CD4-positive, alpha-beta T cell treated with Interleukin-1 beta for 1 hour (primary cell): Measurements from ENCODE around the gene CCL22.
"Not testable (repeated sequence)": the region's sequence is repeated elsewhere in the genome, so short reads cannot be mapped to it uniquely, and the experiment has no call there.

Experiments
- DNase-seq, 2 donors: peaks; one replicate each; pipeline ENCODE4 v3.0.0-alpha.2; 2020 to 2022

Gene CCL22

GRCh38 chr16:57358527-57359095, at the start of gene CCL22:
Gene CCL22 (plus strand): TSS chr16:57358783. CDS start chr16:57358817, 34 bp downstream.
- peak in 1 of 2 donors; percentile 28 for DNase-seq

GRCh38 chr16:57310801-57311200, 47.8 kb upstream of the CCL22 start:
- no peak for DNase-seq

GRCh38 chr16:57313509-57313908, 45.1 kb upstream of the CCL22 start:
- no peak for DNase-seq

GRCh38 chr16:57314161-57314785, 44.3 kb upstream of the CCL22 start:
- DNase-seq = no peak

GRCh38 chr16:57315416-57315815, 43.2 kb upstream of the CCL22 start:
- no peak for DNase-seq

GRCh38 chr16:57316390-57317017, 42.1 kb upstream of the CCL22 start:
- no peak for DNase-seq

- DNase-seq = no peak
Measured at GRCh38 chr16:57318240-57318970, 40.2 kb upstream of the CCL22 start.

GRCh38 chr16:57319646-57320045, 38.9 kb upstream of the CCL22 start:
- no peak for DNase-seq

GRCh38 chr16:57324749-57325148, 33.8 kb upstream of the CCL22 start:
- no peak for DNase-seq

GRCh38 chr16:57325458-57325857, 33.1 kb upstream of the CCL22 start:
- DNase-seq = no peak

GRCh38 chr16:57329718-57330327, 28.8 kb upstream of the CCL22 start:
- DNase-seq = no peak

GRCh38 chr16:57331355-57331754, 27.2 kb upstream of the CCL22 start:
- no peak for DNase-seq

GRCh38 chr16:57333402-57333801, 25.2 kb upstream of the CCL22 start:
- no peak for DNase-seq

- DNase-seq = no peak
Measured at GRCh38 chr16:57335366-57335765, 23.2 kb upstream of the CCL22 start.

GRCh38 chr16:57341062-57341440, 17.5 kb upstream of the CCL22 start:
- DNase-seq = peak in 1 of 2 donors; percentile 7

GRCh38 chr16:57341441-57342303, 16.9 kb upstream of the CCL22 start:
- DNase-seq = no peak

- DNase-seq = not testable (repeated sequence)
Measured at GRCh38 chr16:57342606-57343005, 16.0 kb upstream of the CCL22 start.

- DNase-seq = peak in 1 of 2 donors; percentile 13
Measured at GRCh38 chr16:57343221-57343620, 15.4 kb upstream of the CCL22 start.

- not testable (repeated sequence) for DNase-seq
Measured at GRCh38 chr16:57344094-57344493, 14.5 kb upstream of the CCL22 start.

GRCh38 chr16:57345021-57345420, 13.6 kb upstream of the CCL22 start:
- no peak for DNase-seq

- no peak for DNase-seq
Measured at GRCh38 chr16:57345666-57346204, 12.8 kb upstream of the CCL22 start.

- DNase-seq = no peak
Measured at GRCh38 chr16:57347858-57348257, 10.7 kb upstream of the CCL22 start.
